Activated CD8-positive, alpha-beta T cell treated with anti-CD3 and anti-CD28 coated beads, Interleukin-2, amount 10 ng/mL, durations not matched to agents 7 days and 5 days (primary cell): ENCODE measurements around the gene TAS2R10. TPM values are rescaled to one million over a fixed set of nuclear protein-coding genes. Genes with fewer than 3 reads are reported as not detected.
"Not testable (repeated sequence)": the region's sequence is repeated elsewhere in the genome, so short reads cannot be mapped to it uniquely, and the experiment has no call there.

Experiments used
- ATAC-seq: fragments of 150-1000 bp; cut with Tn5 transposase; one replicate; pipeline ENCODE4 v1.10.0; 2021; ENCODE audit warnings: moderate library complexity
- CTCF ChIA-PET: fragments of 350-600 bp; sonication (Branson Sonifier 250); formaldehyde crosslinking; loops from one replicate; lab custom pipeline; 2021; ENCODE audit warnings: antibody characterized with exemption; lab: Charles Lee
- POLR2A ChIA-PET: fragments of 350-600 bp; sonication (Branson Sonifier 250); formaldehyde crosslinking; loops from one replicate; lab custom pipeline; 2021; ENCODE audit warnings: antibody characterized with exemption; lab: Charles Lee
- DNase-seq: peaks from one replicate; pipeline ENCODE4 v3.0.0-alpha.2; 2020
- H3K27ac Mint-ChIP-seq: one replicate; pipeline ENCODE4 v1.8.0; 2021; ENCODE audit warnings: mild to moderate bottlenecking, mixed read lengths
- H3K27me3 Mint-ChIP-seq: one replicate; pipeline ENCODE4 v1.8.0; 2021; ENCODE audit warnings: low read depth, mixed read lengths
- H3K36me3 Mint-ChIP-seq: one replicate; pipeline ENCODE4 v1.8.0; 2021; ENCODE audit warnings: low read depth, mixed read lengths
- H3K4me1 Mint-ChIP-seq: one replicate; pipeline ENCODE4 v1.8.0; 2021; ENCODE audit warnings: low read depth, mixed read lengths
- H3K4me3 Mint-ChIP-seq: one replicate; pipeline ENCODE4 v1.8.0; 2021; ENCODE audit warnings: mild to moderate bottlenecking, mixed read lengths
- H3K9me3 Mint-ChIP-seq: one replicate; pipeline ENCODE4 v1.8.0; 2022; ENCODE audit warnings: mixed read lengths; ENCODE audit not compliant: insufficient read depth
- total RNA-seq, 2 experiments: library from RNA; stranded (reverse); gene quantifications; one replicate each; pipeline ENCODE4 v1.2.3, GENCODE V29; 2021

The TAS2R10 gene
- total RNA-seq, 2 experiments from 2014 or later, result not detected

GRCh38 chr12:10838461-10838860 lies 12.3 kb upstream of the TAS2R10 start:
- Mint-ChIP-seq H3K4me3 (no peak overlapping the region), H3K27me3 (no peaks in the 10 kb centered on the region), H3K27ac (no peak overlapping the region), H3K9me3 (no peaks in the 10 kb centered on the region), H3K36me3 (peaks cover 4% of the 10 kb centered on the region), H3K4me1 (no peaks in the 10 kb centered on the region)
- POLR2A ChIA-PET, result no interaction called here
- DNase-seq, result no peak
- no peak for ATAC-seq
- CTCF ChIA-PET, result no interaction called here

GRCh38 chr12:10829994-10830393 lies 3.8 kb upstream of the TAS2R10 start:
- Mint-ChIP-seq H3K27ac (no peak overlapping the region), H3K4me3 (no peak overlapping the region), H3K36me3 (peaks cover 1% of the 10 kb centered on the region), H3K9me3 (no peaks in the 10 kb centered on the region), H3K4me1 (no peaks in the 10 kb centered on the region), H3K27me3 (no peaks in the 10 kb centered on the region)
- no peak for DNase-seq
- ATAC-seq, result no peak
- ChIA-PET POLR2A (no interaction called here), CTCF (no interaction called here)

GRCh38 chr12:10824957-10825356 lies 1.2 kb downstream of the TAS2R10 start:
- Mint-ChIP-seq H3K36me3 (no peaks in the 10 kb centered on the region), H3K9me3 (no peaks in the 10 kb centered on the region), H3K27ac (no peak overlapping the region), H3K4me1 (no peaks in the 10 kb centered on the region), H3K27me3 (no peaks in the 10 kb centered on the region), H3K4me3 (no peak overlapping the region)
- ChIA-PET POLR2A (no interaction called here), CTCF (no interaction called here)
- ATAC-seq (no peak), DNase-seq (no peak)

- DNase-seq, result no peak
- H3K9me3 Mint-ChIP-seq, result peaks cover 6% of the 10 kb centered on the region
- H3K4me3 Mint-ChIP-seq, result no peak overlapping the region
- no peak for ATAC-seq
- H3K27ac Mint-ChIP-seq, result no peak overlapping the region
- H3K4me1 Mint-ChIP-seq, result no peaks in the 10 kb centered on the region
- ChIA-PET POLR2A (no interaction called here), CTCF (no interaction called here)
- H3K27me3 Mint-ChIP-seq, result peaks cover 44% of the 10 kb centered on the region
- H3K36me3 Mint-ChIP-seq, result no peaks in the 10 kb centered on the region
Measured at GRCh38 chr12:10811883-10812536, 14.1 kb downstream of the TAS2R10 start.

GRCh38 chr12:10810068-10810467 lies 16.1 kb downstream of the TAS2R10 start, which contains the start of gene TAS2R9:
Gene TAS2R9, minus strand, starts transcription at chr12:10810168. Its CDS starts 93 bp downstream, at chr12:10810075.
- Mint-ChIP-seq H3K4me1 (no peaks in the 10 kb centered on the region), H3K36me3 (no peaks in the 10 kb centered on the region), H3K9me3 (peaks cover 4% of the 10 kb centered on the region), H3K27me3 (peaks cover 47% of the 10 kb centered on the region), H3K27ac (no peak within 1 kb of the TSS), H3K4me3 (no peak within 1 kb of the TSS)
- no peak for DNase-seq
- ChIA-PET CTCF (no interaction called here), POLR2A (no interaction called here)
- ATAC-seq, result no peak

GRCh38 chr12:10807186-10807585 lies 19.0 kb downstream of the TAS2R10 start, which contains the start of gene TAS2R8:
Gene TAS2R8, minus strand, starts transcription at chr12:10807286. Its CDS starts 306 bp downstream, at chr12:10806980.
- ChIA-PET POLR2A (no interaction called here), CTCF (no interaction called here)
- H3K27me3 Mint-ChIP-seq, result peaks cover 42% of the 10 kb centered on the region
- no peak within 1 kb of the TSS for H3K4me3 Mint-ChIP-seq
- no peak for DNase-seq
- no peak within 1 kb of the TSS for H3K27ac Mint-ChIP-seq
- H3K4me1 Mint-ChIP-seq, result no peaks in the 10 kb centered on the region
- H3K36me3 Mint-ChIP-seq, result no peaks in the 10 kb centered on the region
- no peak for ATAC-seq
- no peaks in the 10 kb centered on the region for H3K9me3 Mint-ChIP-seq

GRCh38 chr12:10802587-10802986 lies 23.6 kb downstream of the TAS2R10 start, which contains the start of gene TAS2R7:
Gene TAS2R7, minus strand, starts transcription at chr12:10802627. Its CDS starts 57 bp downstream, at chr12:10802570.
- Mint-ChIP-seq H3K4me1 (no peaks in the 10 kb centered on the region), H3K4me3 (no peak within 1 kb of the TSS), H3K27me3 (peaks cover 30% of the 10 kb centered on the region), H3K36me3 (no peaks in the 10 kb centered on the region), H3K9me3 (no peaks in the 10 kb centered on the region), H3K27ac (no peak within 1 kb of the TSS)
- ChIA-PET POLR2A (no interaction called here), CTCF (no interaction called here)
- DNase-seq, result no peak
- ATAC-seq, result no peak

GRCh38 chr12:10801741-10802140 lies 24.4 kb downstream of the TAS2R10 start:
- H3K4me1 Mint-ChIP-seq, result no peaks in the 10 kb centered on the region
- no peaks in the 10 kb centered on the region for H3K9me3 Mint-ChIP-seq
- H3K4me3 Mint-ChIP-seq, result no peak overlapping the region
- no peak overlapping the region for H3K27ac Mint-ChIP-seq
- no peak for ATAC-seq
- H3K36me3 Mint-ChIP-seq, result no peaks in the 10 kb centered on the region
- DNase-seq, result no peak
- ChIA-PET CTCF (no interaction called here), POLR2A (no interaction called here)
- H3K27me3 Mint-ChIP-seq, result peaks cover 35% of the 10 kb centered on the region

GRCh38 chr12:10794222-10794621 lies 31.9 kb downstream of the TAS2R10 start:
- CTCF ChIA-PET, result no interaction called here
- no peak overlapping the region for H3K27ac Mint-ChIP-seq

GRCh38 chr12:10791769-10792168 lies 34.4 kb downstream of the TAS2R10 start:
- H3K4me1 Mint-ChIP-seq, H3K27ac Mint-ChIP-seq, DNase-seq, CTCF ChIA-PET, POLR2A ChIA-PET, H3K9me3 Mint-ChIP-seq, H3K4me3 Mint-ChIP-seq, H3K36me3 Mint-ChIP-seq, ATAC-seq: not testable (repeated sequence)
- peaks cover 10% of the 10 kb centered on the region for H3K27me3 Mint-ChIP-seq

More at GRCh38 chr12:10794222-10794621, 31.9 kb downstream of the TAS2R10 start:
- H3K27me3 Mint-ChIP-seq, result peaks cover 19% of the 10 kb centered on the region
- no peaks in the 10 kb centered on the region for H3K36me3 Mint-ChIP-seq
- POLR2A ChIA-PET, result no interaction called here
- H3K4me1 Mint-ChIP-seq, result no peaks in the 10 kb centered on the region
- no peak for ATAC-seq
- H3K4me3 Mint-ChIP-seq, result no peak overlapping the region
- DNase-seq, result no peak
- no peaks in the 10 kb centered on the region for H3K9me3 Mint-ChIP-seq

GRCh38 chr12:10783252-10783651 lies 42.9 kb downstream of the TAS2R10 start:
- ChIA-PET CTCF (no interaction called here), POLR2A (no interaction called here)
- Mint-ChIP-seq H3K9me3 (no peaks in the 10 kb centered on the region), H3K4me3 (no peak overlapping the region), H3K36me3 (no peaks in the 10 kb centered on the region), H3K4me1 (no peaks in the 10 kb centered on the region), H3K27me3 (peaks cover 6% of the 10 kb centered on the region), H3K27ac (no peak overlapping the region)
- DNase-seq, result no peak
- ATAC-seq, result no peak

- Mint-ChIP-seq H3K9me3 (no peaks in the 10 kb centered on the region), H3K27ac (no peak overlapping the region), H3K36me3 (no peaks in the 10 kb centered on the region), H3K4me3 (no peak overlapping the region), H3K4me1 (no peaks in the 10 kb centered on the region), H3K27me3 (peaks cover 17% of the 10 kb centered on the region)
- POLR2A ChIA-PET, result no interaction called here
- DNase-seq (no peak), ATAC-seq (no peak)
- CTCF ChIA-PET, result interaction anchor here (1.4 kb wide), 1 partner anchor 420 kb away, joined by 4 read pairs; no protein-coding TSS in a partner anchor
Measured at GRCh38 chr12:10779103-10779502, 47.1 kb downstream of the TAS2R10 start.
